ENCODE results near the gene MEG3.

MEG3 gene

DNA sequence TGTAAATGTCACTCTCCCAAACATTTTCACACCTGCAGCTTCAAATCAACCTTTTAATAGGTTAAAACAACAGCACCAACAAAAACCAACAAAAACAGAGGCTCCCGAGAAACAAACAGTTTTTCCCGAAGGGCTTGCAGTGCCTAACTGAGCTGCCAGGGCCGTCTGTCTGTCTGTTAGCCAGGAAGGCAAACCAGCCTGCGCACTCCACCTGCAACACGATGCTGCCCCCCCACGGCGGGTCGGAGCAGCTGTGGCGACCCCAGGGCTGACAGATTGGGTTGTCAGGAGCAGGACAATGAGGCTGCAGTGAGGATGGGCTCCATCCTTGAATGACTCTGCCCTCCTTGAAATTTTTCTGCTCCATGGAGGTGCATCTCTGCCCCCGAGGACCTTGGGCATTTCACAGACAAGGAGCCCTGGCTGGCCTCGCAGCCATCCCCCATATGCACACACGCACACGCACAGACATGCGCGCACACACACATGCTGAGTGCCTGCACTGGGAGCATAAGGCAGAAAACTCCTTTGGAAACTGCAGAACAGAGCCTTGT is 75.0 kb downstream of the MEG3 start:
- no peak for DNase-seq

DNA sequence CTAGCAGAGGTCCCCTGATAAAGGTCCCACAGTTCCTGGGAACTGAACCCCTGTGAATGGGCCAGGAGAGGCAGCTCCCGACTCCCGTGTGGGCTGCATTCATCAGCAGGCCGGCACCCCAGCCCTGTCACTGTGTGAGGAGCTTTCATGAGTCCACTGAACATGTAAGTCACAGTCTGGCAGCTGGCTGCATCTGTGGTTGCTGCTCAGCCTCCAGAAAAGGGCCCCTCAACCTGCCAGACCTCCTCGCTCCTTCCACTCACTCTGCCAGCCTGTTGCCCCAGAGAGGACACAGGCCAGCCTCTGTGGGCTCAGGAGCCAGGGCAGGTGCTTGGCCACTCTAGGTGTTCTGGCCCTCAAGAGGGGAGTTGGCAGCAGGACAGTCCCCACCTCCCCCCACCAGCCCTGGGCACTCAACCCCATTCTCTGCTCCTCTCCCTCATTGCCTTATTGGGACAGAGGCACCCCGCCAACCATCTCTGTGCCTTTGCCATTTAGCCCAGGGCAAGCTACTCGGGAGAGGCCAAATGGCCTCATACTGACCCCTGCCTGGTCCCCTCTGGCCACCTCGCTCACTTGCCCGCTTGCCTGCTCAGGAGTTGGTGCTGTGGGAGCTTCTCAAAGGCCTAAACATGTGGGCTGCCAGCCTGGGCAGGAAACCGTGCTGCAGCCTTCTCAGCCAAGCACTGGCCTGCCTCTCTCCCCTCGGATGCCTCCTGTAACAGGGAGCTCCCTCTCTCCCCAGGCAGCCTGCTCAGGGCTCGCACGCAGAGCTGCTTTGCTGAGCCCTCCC is 75.7 kb downstream of the MEG3 start:
- DNase-seq, result no peak

DNA sequence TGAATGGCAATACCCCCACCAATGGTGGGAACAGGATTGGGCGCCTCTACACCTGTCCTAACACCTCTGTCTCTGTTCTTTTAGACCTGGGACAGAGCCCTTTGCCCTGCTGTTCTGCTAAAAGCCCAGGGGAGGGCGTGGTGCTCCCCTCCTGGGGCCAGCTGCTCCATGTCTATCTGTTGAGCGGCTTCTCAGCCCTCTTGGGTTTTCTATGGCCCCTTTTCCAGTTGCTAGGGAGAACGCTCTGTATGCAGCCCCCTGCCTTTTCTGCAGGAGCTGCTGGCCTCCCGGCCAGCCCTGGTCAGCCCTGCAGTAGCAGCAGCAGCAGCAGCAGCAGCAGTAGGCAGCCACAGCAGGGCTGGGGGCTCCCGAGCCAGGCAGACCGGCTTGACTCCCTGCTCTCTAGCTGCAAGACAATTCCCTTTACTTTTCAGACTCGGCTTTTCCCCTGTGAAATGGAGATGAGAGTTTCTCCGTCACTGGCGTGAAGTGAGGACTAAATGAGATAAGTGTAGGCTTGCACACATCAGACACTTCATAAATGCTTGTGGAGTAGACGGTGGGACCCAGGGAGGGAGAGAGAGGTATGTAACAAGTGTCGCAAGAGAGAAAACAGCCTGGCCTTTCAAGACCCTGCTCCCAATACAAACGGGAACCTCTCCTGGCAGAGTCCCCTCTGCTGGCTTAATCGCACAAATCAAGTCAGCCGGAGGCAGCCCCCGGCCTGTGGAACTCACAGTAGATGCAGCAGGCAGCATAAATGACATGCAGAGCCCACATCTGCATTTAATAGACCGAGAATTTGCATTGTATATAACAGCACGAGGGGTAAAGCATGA is 76.6 kb downstream of the MEG3 start:
- no peak for DNase-seq

DNA sequence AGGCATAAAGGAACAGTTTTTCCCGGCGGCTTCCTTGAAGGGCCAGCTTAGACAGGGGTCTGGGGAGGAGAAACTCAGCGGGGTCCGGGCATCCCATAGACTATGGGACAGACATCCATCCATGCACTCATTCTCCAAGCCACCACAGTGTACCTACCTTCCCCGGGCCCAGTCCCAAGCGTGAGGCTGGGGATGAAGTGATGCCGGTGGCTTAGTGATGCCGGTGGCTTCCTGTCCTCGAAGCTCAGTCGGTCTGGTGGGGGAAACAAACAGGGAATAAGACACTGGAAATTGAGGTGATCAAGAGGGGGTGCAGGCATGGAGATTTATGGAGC is 77.2 kb downstream of the MEG3 start:
- no peak for DNase-seq

DNA sequence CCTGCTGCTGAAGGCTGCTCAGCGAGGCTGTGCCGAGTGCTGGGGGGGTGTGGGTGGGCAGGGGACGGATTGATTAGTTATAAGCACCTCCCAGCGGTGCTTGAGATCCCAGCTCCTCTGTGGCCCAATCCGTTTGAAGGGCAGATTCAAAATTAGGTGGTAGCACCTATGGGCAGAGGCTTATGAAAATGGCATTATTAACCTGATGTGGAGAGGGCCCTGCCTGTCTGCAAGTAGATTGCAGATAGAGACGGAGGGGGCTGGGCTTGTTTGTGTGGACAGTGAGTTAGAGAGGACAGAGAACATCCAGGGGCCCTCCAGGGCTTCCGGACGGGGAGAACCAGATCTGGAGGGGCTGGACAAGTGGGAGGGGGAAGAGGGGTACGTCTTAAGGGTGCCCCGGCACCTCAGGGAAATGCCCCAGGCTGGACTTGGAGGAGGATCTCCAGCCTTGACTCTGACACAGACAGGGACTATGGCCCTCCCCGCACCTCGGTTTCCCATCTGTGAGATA is 77.8 kb downstream of the MEG3 start, which contains the start of gene RTL1:
Gene RTL1 (minus strand): TSS at position 51 of the 514 bp plus-strand sequence. CDS start 18,934 bp downstream, outside the sequence.
- no peak for DNase-seq

DNA sequence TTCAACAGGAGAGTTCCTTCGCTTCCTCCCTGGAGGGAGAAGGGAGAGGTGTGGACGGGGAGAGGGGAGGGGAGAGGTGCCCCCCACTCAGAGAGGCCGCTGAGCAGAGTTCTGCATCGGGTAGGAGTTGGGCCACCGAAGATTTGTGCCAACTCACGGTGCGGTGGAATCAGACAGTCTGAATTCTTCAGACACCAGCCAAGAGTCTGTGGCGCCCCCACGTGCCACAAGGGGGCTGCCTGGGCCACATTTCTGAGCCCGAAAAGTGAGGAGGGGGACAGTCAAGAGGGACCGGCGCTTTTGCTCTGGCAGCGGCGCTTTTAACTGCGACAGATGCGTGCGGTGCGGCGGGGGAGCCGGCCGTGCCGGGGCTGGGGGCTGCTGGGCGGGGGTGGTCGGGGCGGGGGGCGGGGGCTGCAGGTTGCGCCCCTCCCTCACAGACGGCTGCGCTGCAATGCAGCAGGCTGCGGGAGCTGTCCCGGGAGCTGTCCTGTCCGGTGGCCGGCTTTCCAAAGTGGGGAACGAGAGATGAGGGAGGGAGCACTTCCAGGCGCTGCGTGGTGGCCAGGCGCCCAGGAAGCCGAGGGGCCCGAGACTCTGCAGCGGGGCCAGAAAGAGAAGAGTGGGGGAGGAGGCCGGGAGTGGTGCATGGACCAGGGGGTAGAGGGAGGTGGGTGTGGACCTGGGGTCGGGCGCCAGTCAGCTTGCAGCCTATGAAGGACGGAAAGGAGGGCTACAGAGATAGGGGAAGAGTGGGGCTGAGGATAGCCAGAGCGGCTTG is 78.6 kb downstream of the MEG3 start:
- DNase-seq, result no peak

DNA sequence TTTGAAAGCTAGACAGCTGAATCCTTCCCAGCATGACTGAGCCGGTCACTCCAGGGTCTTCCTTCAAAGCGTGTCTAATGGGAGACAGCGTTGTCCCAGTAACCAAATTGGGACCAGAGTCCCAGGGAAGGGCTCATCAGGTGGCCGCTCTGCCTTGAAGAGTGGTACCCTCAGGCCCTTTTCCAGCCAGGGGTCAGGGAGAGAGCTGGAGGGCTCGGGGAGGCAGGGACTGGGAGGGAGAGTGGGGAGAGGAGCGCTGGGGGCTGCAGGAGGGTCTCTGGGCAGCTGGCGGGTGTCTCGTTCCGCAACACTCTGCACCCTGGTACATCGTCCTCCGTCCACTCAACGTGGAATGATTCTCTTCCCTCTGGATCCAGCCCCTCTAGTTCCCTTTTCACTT is 79.2 kb downstream of the MEG3 start:
- no peak for DNase-seq

DNA sequence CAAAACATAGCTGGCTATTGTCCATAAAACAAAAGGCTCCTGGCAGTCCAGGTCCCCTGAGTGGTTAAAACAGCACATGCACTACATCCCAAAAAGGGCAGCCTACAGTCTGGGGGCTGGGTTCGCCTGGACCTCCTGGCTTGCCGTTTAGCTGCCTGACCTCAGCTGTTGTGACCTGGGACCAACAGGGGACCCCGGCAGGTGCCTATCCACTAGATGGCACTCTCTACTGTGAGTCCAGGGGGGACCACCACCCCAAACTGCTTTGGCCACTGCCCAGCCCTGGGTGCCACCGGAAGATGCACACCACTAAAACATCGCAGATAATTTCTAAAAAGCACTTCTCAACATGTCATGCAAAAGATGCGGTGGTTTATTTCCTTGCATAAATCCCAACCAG is 80.5 kb downstream of the MEG3 start:
- DNase-seq, result no peak

DNA sequence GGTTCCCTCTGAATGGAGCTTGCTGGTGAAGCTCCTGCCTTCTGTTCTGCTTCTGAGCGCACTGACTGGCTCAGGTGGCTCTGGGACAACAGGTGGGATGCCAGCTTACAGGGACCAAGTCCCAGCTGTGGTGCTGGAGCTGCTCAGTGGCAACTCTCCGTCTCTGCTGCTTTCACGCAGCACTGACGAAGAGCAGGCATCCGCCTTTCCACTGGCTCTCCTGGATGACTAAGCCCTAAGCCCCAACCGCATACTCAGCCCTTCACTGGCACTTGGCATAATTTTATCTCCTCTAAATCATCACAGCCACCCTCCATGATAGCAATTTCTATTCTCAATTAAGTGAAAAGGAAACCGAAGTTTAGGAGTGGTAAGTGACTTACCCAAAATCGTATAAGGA is 81.3 kb downstream of the MEG3 start:
- no peak for DNase-seq

DNA sequence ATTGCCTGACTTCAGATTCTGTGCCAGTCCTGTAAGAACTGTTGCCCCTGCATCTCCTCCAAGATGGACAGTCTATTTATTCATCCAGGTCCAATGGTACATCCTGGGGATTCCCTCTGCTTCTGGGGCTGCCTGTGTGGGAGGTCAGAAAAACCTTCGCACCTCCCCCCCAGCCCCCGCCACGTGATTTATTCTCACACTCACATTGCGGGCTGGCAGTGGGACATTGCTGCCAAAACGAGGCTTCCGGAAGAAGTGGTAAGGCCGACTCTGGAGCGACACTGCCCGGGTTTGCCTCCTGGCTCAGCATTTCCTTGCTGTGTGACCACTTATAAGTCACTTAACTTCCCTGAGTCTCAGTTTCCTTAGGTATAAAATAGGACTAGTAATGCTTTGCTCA is 83.5 kb downstream of the MEG3 start:
- no peak for DNase-seq
